ENCODE measurements around the gene KCTD21.
A peak's percentile ranks its signal among the peaks of the same experiment; 100 is the strongest.

Gene KCTD21

GRCh38 chr11:78218707-78219492 lies 30.5 kb upstream of the KCTD21 start:
- DNase-seq, result no peak

GRCh38 chr11:78217650-78218541 lies 29.5 kb upstream of the KCTD21 start:
- no peak for DNase-seq

GRCh38 chr11:78216571-78217287 lies 28.3 kb upstream of the KCTD21 start:
- no peak for DNase-seq

GRCh38 chr11:78216021-78216420 lies 27.6 kb upstream of the KCTD21 start:
- DNase-seq, result no peak

- no peak for DNase-seq
Measured at GRCh38 chr11:78214331-78215194, 26.1 kb upstream of the KCTD21 start.

- DNase-seq, result no peak
Measured at GRCh38 chr11:78213526-78214330, 25.3 kb upstream of the KCTD21 start.

GRCh38 chr11:78212586-78213371 lies 24.4 kb upstream of the KCTD21 start:
- DNase-seq, result no peak

- no peak for DNase-seq
Measured at GRCh38 chr11:78211565-78211964, 23.1 kb upstream of the KCTD21 start.

- no peak for DNase-seq
Measured at GRCh38 chr11:78210000-78210608, 21.7 kb upstream of the KCTD21 start.

GRCh38 chr11:78209478-78209877 lies 21.1 kb upstream of the KCTD21 start:
- no peak for DNase-seq

GRCh38 chr11:78208257-78209165 lies 20.1 kb upstream of the KCTD21 start:
- DNase-seq, result no peak

- no peak for DNase-seq
Measured at GRCh38 chr11:78207532-78208256, 19.3 kb upstream of the KCTD21 start.

GRCh38 chr11:78205691-78206090 lies 17.3 kb upstream of the KCTD21 start:
- DNase-seq, result no peak

- no peak for DNase-seq
Measured at GRCh38 chr11:78205256-78205655, 16.8 kb upstream of the KCTD21 start.

GRCh38 chr11:78203184-78203583 lies 14.8 kb upstream of the KCTD21 start:
- DNase-seq, result peak; percentile 70 to 71

- DNase-seq, result peak; percentile 60 to 74
Measured at GRCh38 chr11:78202733-78203167, 14.3 kb upstream of the KCTD21 start.

- no peak for DNase-seq
Measured at GRCh38 chr11:78201096-78201818, 12.8 kb upstream of the KCTD21 start.

GRCh38 chr11:78200553-78200952 lies 12.1 kb upstream of the KCTD21 start:
- no peak for DNase-seq
